ENCODE results near the gene PRKAR1B.
"Not testable (repeated sequence)": the region's sequence is repeated elsewhere in the genome, so short reads cannot be mapped to it uniquely, and the experiment has no call there.

The PRKAR1B gene

GRCh38 chr7:665736-666453 is 61.2 kb downstream of the PRKAR1B start:
- DNase-seq: no peak

GRCh38 chr7:664997-665735 is 61.9 kb downstream of the PRKAR1B start:
- no peak for DNase-seq

- no peak for DNase-seq
Observed at GRCh38 chr7:664402-664775, 62.7 kb downstream of the PRKAR1B start.

GRCh38 chr7:662576-662975 is 64.5 kb downstream of the PRKAR1B start:
- no peak for DNase-seq

GRCh38 chr7:659996-660395 is 67.1 kb downstream of the PRKAR1B start:
- no peak for DNase-seq

- DNase-seq: no peak
Observed at GRCh38 chr7:659306-659847, 67.7 kb downstream of the PRKAR1B start.

- DNase-seq: no peak
Observed at GRCh38 chr7:657565-658119, 69.4 kb downstream of the PRKAR1B start.

- not testable (repeated sequence) for DNase-seq
Observed at GRCh38 chr7:657010-657409, 70.1 kb downstream of the PRKAR1B start.

- DNase-seq: no peak
Observed at GRCh38 chr7:655758-656157, 71.3 kb downstream of the PRKAR1B start.

- DNase-seq: no peak
Observed at GRCh38 chr7:653829-654764, 73.0 kb downstream of the PRKAR1B start.

GRCh38 chr7:652881-653280 is 74.2 kb downstream of the PRKAR1B start:
- DNase-seq: no peak

GRCh38 chr7:652167-652566 is 74.9 kb downstream of the PRKAR1B start:
- not testable (repeated sequence) for DNase-seq

- DNase-seq: no peak
Observed at GRCh38 chr7:651032-651728, 75.9 kb downstream of the PRKAR1B start.

- DNase-seq: no peak
Observed at GRCh38 chr7:650339-651031, 76.6 kb downstream of the PRKAR1B start.

GRCh38 chr7:646951-647350 is 80.1 kb downstream of the PRKAR1B start:
- DNase-seq: no peak

- DNase-seq: no peak
Observed at GRCh38 chr7:646487-646886, 80.6 kb downstream of the PRKAR1B start.

- DNase-seq: no peak
Observed at GRCh38 chr7:645606-646005, 81.5 kb downstream of the PRKAR1B start.

- no peak for DNase-seq
Observed at GRCh38 chr7:644381-645305, 82.4 kb downstream of the PRKAR1B start.

GRCh38 chr7:641966-642365 is 85.1 kb downstream of the PRKAR1B start:
- no peak for DNase-seq

GRCh38 chr7:641269-641671 is 85.8 kb downstream of the PRKAR1B start:
- DNase-seq: no peak
